Testis (tissue), 2 donors: ENCODE results near the gene ANO9.

Experiments
- POLR2A ChIP-seq: fragments of 450-650 bp; IDR thresholded peaks from one replicate; pipeline ENCODE4 v1.6.1; 2017; ENCODE audit warnings: antibody characterized with exemption, mild to moderate bottlenecking, moderate library complexity
- TF ChIP-seq, protein P1 (sequence below), 3 experiments: fragments of 450-650 bp in 2 of 3; fragments of 200-600 bp in 1 of 3; sonication (generic) in 1 of 3; IDR thresholded peaks; one replicate each; pipeline ENCODE4 v1.5.1; 2016 to 2019; ENCODE audit warnings: antibody characterized with exemption in 3 of 3, mild to moderate bottlenecking in 2 of 3, moderate library complexity in 1 of 3

DNA sequence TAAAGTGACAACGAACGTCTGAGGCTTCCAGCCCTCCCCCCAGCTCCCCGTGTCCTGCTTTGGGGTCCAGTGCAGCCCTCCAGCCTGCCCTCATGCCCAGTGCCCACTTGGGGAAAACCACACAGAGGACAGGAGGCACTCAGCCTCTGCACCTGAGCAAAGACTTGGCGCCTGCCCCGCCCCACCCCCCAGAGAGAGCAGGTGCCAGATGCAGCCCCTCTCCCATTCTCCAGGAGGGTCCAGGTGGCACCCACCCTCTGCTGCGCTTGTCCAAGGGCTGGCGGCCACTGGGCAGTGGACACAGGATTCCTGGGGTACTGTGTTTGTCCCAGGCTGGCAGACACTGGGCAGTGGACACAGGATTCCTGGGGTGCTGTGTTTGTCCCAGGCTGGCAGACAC lies 49.5 kb upstream of the ANO9 start:
- TF ChIP-seq, protein P1, sequence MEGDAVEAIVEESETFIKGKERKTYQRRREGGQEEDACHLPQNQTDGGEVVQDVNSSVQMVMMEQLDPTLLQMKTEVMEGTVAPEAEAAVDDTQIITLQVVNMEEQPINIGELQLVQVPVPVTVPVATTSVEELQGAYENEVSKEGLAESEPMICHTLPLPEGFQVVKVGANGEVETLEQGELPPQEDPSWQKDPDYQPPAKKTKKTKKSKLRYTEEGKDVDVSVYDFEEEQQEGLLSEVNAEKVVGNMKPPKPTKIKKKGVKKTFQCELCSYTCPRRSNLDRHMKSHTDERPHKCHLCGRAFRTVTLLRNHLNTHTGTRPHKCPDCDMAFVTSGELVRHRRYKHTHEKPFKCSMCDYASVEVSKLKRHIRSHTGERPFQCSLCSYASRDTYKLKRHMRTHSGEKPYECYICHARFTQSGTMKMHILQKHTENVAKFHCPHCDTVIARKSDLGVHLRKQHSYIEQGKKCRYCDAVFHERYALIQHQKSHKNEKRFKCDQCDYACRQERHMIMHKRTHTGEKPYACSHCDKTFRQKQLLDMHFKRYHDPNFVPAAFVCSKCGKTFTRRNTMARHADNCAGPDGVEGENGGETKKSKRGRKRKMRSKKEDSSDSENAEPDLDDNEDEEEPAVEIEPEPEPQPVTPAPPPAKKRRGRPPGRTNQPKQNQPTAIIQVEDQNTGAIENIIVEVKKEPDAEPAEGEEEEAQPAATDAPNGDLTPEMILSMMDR (IDR thresholded peaks at IDR 0.05) = no peak
- TF ChIP-seq POLR2A = no peak
